ENCODE measurements around the gene NUP35. TPM values are rescaled to one million over a fixed set of nuclear protein-coding genes. Genes with fewer than 3 reads are reported as not detected.

Gene NUP35
- total RNA-seq, 1 experiment from 2014 or later, result 25.0 TPM

DNA sequence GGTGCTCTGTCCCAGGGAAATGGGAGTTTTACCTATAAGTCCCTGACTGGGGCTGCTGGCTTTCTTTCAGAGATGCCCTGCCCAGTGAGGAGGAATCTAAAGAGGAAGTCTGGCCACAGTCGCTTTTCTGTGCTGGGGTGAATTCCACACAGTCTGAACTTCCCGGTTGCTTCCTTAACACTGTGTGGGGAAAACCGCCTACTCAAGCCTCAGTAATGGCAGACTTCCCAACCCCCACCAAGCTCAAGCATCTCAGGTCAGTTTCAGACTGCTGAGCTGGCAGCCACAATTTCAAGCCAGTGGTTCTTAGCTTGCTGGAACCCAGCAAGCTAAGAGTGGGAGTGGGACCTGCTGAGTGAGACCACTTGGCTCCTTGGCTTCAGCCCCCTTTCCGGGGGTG, 54.9 kb downstream of the NUP35 start:
- no peaks in the 10 kb centered on the region for H3K9me3 ChIP-seq (ENCODE audit: low read length)

DNA sequence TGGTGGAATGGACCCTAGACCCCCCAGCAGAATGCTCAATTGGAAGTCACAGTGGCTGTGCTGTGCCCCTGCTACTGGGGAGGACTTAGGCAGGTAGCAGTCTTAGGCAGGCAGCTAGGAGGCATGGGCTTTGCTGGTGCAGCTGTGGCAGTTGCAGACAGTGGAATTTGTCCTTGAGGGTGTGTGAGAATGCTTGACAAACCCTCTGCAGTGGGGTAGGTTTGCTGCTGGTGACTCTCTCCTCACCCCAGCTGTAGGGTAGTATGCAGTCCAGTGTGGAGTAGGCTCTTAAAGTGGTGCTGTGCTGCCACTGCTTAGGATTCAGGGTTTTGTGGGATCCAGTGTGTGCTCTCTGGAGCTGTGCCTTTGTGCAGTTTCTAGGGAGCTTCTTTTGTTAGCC, 61.3 kb downstream of the NUP35 start:
- Histone ChIP-seq H3K9me2 (replicated peaks; ENCODE audit: low read length) (no peaks in the 10 kb centered on the region), H2AFZ (ENCODE audit: low read length) (no peak overlapping the region), H3K4me1 (ENCODE audit: insufficient read depth, low read length) (no peaks in the 10 kb centered on the region), H3F3A (ENCODE audit: low read length, unreplicated experiment) (no peaks in the 10 kb centered on the region), H3K36me3 (ENCODE audit: low read depth, low read length) (peaks cover 53% of the 10 kb centered on the region), H3K27ac (ENCODE audit: low read length) (no peak overlapping the region), H3K4me3 (ENCODE audit: low read length) (no peak overlapping the region), H3K9ac (ENCODE audit: low read length) (no peak overlapping the region), H4K20me1 (ENCODE audit: low read length) (0 out of 2 replicates have a peak, but pooled peaks cover 4% of the 10 kb centered on the region), H3K9me3 (ENCODE audit: low read length) (no peaks in the 10 kb centered on the region), H3K27me3 (ENCODE audit: low read length) (no peaks in the 10 kb centered on the region), H3K4me2 (ENCODE audit: low read length) (no peak overlapping the region), H3K79me2 (ENCODE audit: low read length) (peaks cover 28% of the 10 kb centered on the region)
- TF ChIP-seq EZH2phosphoT487 (IDR thresholded peaks at IDR 0.05; ENCODE audit: borderline replicate concordance, low read length) (no peak), EZH2 (IDR thresholded peaks at IDR 0.05; ENCODE audit: low read length, unreplicated experiment) (no peak)
- TF ChIP-seq, protein P1, sequence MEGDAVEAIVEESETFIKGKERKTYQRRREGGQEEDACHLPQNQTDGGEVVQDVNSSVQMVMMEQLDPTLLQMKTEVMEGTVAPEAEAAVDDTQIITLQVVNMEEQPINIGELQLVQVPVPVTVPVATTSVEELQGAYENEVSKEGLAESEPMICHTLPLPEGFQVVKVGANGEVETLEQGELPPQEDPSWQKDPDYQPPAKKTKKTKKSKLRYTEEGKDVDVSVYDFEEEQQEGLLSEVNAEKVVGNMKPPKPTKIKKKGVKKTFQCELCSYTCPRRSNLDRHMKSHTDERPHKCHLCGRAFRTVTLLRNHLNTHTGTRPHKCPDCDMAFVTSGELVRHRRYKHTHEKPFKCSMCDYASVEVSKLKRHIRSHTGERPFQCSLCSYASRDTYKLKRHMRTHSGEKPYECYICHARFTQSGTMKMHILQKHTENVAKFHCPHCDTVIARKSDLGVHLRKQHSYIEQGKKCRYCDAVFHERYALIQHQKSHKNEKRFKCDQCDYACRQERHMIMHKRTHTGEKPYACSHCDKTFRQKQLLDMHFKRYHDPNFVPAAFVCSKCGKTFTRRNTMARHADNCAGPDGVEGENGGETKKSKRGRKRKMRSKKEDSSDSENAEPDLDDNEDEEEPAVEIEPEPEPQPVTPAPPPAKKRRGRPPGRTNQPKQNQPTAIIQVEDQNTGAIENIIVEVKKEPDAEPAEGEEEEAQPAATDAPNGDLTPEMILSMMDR (conservative IDR thresholded peaks at IDR 0.05; ENCODE audit: low read depth, low read length), result no peak
- no peak for ATAC-seq
- DNase-seq, result no peak
- CTCF ChIA-PET, result no interaction called here
- POLR2A ChIA-PET (ENCODE audit: unreplicated experiment), result no interaction called here
- BruUV-seq (replicated peaks), result no TSS peak
- intact Hi-C loops (cut with micrococcal nuclease), result no loop called here

More for the DNA sequence above, 54.9 kb downstream of the NUP35 start:
- Histone ChIP-seq H4K20me1 (ENCODE audit: low read length) (no peaks in the 10 kb centered on the region), H3K27ac (ENCODE audit: low read length) (no peak overlapping the region), H3K36me3 (ENCODE audit: low read depth, low read length) (peaks cover 30% of the 10 kb centered on the region), H3K9me2 (replicated peaks; ENCODE audit: low read length) (no peaks in the 10 kb centered on the region), H3F3A (ENCODE audit: low read length, unreplicated experiment) (no peaks in the 10 kb centered on the region), H3K9ac (ENCODE audit: low read length) (no peak overlapping the region), H3K4me2 (ENCODE audit: low read length) (no peak overlapping the region), H3K4me1 (ENCODE audit: insufficient read depth, low read length) (no peaks in the 10 kb centered on the region), H3K4me3 (ENCODE audit: low read length) (no peak overlapping the region), H3K27me3 (ENCODE audit: low read length) (no peaks in the 10 kb centered on the region), H3K79me2 (ENCODE audit: low read length) (peaks cover 6% of the 10 kb centered on the region), H2AFZ (ENCODE audit: low read length) (no peak overlapping the region)
- no peak for DNase-seq
- BruUV-seq (replicated peaks), result no TSS peak
- ChIA-PET POLR2A (ENCODE audit: unreplicated experiment) (no interaction called here), CTCF (no interaction called here)
- intact Hi-C loops (cut with micrococcal nuclease), result no loop called here
- no peak for ATAC-seq
- TF ChIP-seq EZH2 (IDR thresholded peaks at IDR 0.05; ENCODE audit: low read length, unreplicated experiment) (no peak), EZH2phosphoT487 (IDR thresholded peaks at IDR 0.05; ENCODE audit: borderline replicate concordance, low read length) (no peak)
- TF ChIP-seq, protein P1 (conservative IDR thresholded peaks at IDR 0.05; ENCODE audit: low read depth, low read length), result no peak

DNA sequence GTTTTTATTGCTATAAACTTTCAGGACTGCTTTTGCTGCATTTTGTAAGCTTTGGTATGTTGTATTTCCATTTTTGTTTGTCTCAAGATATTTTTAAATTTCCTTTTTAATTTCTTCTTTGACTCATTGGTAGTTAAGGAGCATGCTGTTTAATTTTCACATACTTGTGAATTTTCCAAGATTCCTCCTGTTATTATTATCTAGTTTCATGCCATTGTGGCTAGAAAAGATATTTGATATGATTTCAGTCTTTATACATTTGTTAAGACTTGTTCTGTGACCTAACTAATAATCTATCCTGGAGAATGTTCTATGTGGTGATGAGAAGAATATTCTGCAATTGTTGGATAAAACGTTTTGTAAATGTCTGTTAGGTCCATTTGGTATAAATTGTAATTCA, 62.1 kb downstream of the NUP35 start:
- DNase-seq, result no peak
- Histone ChIP-seq H3K27me3 (ENCODE audit: low read length) (no peaks in the 10 kb centered on the region), H3K4me1 (ENCODE audit: insufficient read depth, low read length) (no peaks in the 10 kb centered on the region), H2AFZ (ENCODE audit: low read length) (no peak overlapping the region), H3K79me2 (ENCODE audit: low read length) (peaks cover 28% of the 10 kb centered on the region), H3K9me3 (ENCODE audit: low read length) (no peaks in the 10 kb centered on the region), H3K36me3 (ENCODE audit: low read depth, low read length) (peaks cover 49% of the 10 kb centered on the region), H3K4me3 (ENCODE audit: low read length) (no peak overlapping the region), H3F3A (ENCODE audit: low read length, unreplicated experiment) (no peaks in the 10 kb centered on the region), H3K9ac (ENCODE audit: low read length) (no peak overlapping the region), H3K9me2 (replicated peaks; ENCODE audit: low read length) (no peaks in the 10 kb centered on the region), H4K20me1 (ENCODE audit: low read length) (0 out of 2 replicates have a peak, but pooled peaks cover 4% of the 10 kb centered on the region), H3K4me2 (ENCODE audit: low read length) (no peak overlapping the region), H3K27ac (ENCODE audit: low read length) (no peak overlapping the region)
- ATAC-seq, result no peak
- ChIA-PET CTCF (no interaction called here), POLR2A (ENCODE audit: unreplicated experiment) (no interaction called here)
- TF ChIP-seq, protein P1 (conservative IDR thresholded peaks at IDR 0.05; ENCODE audit: low read depth, low read length), result no peak
- TF ChIP-seq EZH2 (IDR thresholded peaks at IDR 0.05; ENCODE audit: low read length, unreplicated experiment), result no peak
- TF ChIP-seq EZH2phosphoT487 (IDR thresholded peaks at IDR 0.05; ENCODE audit: borderline replicate concordance, low read length), result no peak
- BruUV-seq (replicated peaks), result no TSS peak
- intact Hi-C loops (cut with micrococcal nuclease), result no loop called here
